Measurements from ENCODE around the gene NFKBIB.
A peak's percentile ranks its signal among the peaks of the same experiment; 100 is the strongest.
"Not testable (repeated sequence)": the region's sequence is repeated elsewhere in the genome, so short reads cannot be mapped to it uniquely, and the experiment has no call there.

NFKBIB gene

DNA sequence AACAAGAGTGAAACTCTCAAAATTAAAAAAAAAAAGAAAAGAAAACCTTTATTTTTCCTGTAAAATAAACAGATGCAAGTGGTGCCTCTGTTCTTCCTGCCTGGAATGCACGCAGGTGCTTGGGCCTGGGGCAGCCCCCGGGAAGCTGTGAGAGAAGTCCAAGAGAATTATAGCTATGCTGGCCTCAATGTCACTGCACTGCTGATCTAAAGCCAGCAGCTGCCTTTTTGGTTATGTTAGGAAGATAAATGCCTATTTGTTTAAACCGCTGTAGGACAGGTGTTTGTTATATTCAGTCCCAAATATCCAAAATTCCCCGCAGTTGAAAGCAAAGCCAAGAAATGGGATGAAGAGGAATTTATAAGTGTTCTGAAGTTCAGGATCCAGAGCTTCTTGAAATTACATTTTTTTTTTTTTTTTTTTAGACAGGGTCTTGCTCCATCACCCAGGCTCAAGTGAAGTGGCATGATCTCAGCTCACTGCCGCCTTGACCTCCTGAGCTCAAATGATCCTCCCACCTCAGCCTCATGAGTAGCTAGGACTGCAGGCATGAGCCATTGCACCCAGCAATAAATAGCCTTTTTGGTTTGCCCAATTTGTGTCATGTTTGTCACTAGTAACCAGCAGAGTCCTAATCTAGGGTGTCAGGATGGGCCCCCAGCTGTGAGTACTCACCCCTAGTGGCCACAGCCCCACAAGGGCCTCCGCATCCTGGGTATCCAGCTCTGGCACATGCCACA lies 23.9 kb upstream of the NFKBIB start:
- no peak for DNase-seq (ENCODE audit: low spot score)

DNA sequence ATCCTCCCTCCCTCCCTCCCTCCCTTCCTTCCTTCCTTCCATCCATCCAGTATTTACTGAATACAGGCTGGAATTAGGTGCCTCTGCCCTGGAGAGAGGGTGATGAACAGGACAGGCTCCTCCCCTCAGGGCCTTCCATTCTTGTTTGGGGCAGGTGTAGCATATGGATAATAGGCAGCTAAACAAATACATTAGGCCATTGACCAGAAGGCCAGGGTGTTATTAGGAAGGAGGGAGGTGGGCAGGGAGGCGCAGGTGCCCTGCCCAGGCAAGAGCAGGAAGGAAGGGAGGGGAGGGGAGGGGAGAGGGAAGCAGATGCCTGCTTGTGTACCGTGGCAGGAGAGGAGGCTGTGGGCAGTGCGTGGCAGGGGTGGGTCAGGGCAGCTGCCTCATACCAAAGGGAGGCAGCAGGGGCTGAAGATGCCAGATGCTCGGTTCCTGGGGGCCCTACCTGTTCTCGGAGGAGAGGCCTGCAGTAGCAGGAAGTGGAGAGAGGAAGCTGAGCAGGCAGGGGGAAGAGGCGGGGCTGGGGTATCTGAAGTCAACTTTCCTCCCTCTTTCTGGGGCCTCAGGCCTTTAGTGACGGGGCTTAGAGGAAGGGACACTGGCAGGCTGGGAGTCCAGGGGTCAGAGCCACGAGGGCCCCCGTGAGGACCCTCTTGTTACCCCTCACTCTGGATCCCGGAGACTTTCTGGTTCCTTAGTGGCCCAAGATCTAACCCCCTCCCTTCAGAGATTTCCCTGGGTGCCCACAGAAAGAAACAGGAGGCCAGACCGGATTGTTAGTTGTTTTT lies 21.8 kb upstream of the NFKBIB start, which contains the start of gene RINL:
Gene RINL (minus strand): TSS at position 495 of the 794 bp plus-strand sequence. CDS start 1,533 bp downstream, outside the sequence.
- no peak for DNase-seq (ENCODE audit: low spot score)

GRCh38 chr19:38878575-38879399 lies 21.0 kb upstream of the NFKBIB start:
- DNase-seq (ENCODE audit: low spot score) = no peak

DNA sequence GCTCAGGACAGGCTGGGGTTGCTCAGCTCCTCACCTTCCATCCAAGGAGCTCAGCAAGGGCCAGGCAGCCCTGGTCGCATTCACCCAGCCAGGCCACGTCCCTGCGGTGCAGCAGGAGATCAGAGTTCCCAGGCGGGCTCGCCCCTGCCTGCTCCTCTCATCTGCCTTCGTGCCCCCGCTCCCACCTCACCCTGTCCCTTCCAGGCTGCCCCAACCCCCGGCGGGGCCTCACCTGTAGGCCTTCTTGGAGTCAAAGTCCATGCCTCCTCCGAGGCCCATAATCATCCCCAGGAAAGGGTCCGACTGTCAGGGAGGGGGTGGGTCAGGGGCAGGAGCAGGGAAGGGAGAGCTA lies 20.4 kb upstream of the NFKBIB start:
- DNase-seq (ENCODE audit: low spot score) = no peak

DNA sequence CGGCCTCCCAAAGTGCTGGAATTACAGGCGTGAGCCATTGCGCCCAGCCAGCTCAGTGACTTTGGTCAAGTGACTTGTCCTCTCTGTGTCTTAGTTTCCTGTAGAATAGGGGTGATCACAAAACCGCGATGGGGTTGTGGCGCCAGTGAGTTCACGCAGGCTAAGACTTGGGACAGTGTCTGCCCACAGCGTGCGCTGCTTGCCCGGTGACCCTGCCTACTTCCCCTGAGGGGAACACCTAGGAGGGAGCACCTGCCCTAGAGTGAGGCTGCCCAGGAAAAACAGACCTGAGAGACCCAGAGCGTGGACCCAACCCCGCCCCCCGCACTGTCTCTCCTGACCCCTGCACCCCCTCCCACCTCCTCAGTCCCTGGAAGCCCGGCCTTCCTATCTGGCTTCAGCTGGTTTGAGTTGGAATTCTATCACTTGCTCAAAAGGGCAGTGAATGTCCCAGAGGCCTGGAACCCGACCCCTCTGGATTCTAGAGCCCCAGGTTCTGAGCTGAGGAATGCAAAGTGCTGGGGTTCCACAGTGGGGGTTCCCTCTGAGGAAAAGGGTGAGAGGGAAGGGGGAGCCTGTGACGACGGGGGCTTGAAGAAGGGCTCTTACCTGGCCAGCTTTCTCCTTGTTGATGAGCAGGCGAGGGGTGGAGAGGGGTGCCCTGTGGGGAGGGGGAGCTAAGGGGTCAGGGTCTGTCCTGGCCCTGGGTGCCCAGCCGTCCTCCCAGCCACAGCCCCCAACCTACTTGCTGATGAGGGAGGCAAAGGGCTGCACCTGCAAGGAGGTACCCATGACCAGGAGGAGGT lies 19.5 kb upstream of the NFKBIB start:
- no peak for DNase-seq (ENCODE audit: low spot score)

DNA sequence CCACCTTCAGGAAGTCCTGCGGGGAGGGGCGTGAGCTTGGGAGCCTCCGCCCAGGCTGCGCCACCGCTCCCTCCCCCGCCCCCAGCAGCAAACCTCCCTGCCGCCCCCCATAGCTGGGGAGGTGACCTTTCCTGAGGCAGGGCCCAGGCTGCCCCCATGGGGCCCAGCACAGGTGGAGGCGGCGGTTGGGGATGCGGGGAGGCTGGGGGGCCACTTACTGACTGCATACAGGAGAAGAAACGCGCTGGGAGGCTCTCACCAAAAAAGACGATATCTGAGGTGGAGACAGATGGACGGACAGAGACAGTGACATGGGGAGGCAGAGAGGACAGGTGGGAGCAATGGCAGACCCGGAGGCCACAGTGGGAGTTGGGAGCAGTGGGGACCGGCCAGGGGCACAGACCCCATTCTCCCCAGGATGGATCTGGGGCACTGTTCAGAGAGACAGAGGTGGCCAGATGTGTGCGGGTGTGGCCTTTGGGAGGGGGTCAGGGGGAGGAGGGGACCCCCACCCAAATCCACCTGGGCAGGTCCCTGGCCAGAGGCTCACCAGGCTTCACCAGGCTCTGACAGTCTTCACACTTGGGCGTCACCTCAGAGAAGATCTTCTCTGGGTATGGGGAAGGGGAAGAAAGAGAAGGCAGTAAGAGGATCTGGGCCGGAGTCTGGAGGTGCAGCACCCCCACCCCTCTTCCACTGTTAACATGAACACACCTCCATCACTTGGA lies 18.7 kb upstream of the NFKBIB start:
- no peak for DNase-seq (ENCODE audit: low spot score)

DNA sequence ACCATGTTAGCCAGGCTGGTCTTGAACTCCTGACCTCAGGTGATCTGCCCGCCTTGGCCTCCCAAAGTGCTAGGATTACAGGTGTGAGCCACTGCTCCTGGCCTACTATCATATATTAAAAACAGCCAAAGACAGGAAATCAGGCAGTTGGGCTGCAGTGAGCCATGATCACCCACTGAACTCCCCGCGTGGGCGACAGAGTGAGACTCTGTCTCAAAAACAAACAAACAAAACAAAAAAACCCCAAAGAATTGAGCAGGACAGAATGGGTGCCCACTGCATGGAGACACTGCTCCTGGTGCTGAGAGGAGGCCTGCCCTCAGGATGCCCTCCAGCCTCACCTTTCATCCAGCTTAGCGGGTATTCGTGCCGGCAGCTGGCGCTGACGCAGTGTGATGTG lies 16.5 kb upstream of the NFKBIB start:
- DNase-seq (ENCODE audit: low spot score) = no peak

DNA sequence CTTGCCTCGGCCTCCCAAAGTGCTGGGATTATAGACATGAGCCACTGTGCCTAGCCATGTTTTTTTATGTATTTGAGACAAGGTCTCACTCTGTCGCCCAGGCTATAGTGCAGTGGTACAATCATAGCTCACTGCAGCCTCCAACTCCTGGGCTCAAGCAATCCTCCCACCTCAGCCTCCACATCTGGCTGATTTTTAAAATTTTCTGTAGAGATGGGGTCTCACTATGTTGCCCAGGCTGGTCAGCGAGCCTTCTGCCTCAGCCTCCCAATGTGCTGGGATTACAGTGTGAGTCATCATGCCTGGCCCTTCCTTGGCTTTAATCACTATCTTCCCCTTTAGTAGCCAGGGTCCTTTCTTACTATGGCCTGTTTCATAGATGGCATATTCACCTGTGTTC lies 15.1 kb upstream of the NFKBIB start:
- not testable (repeated sequence) for DNase-seq (ENCODE audit: low spot score)

DNA sequence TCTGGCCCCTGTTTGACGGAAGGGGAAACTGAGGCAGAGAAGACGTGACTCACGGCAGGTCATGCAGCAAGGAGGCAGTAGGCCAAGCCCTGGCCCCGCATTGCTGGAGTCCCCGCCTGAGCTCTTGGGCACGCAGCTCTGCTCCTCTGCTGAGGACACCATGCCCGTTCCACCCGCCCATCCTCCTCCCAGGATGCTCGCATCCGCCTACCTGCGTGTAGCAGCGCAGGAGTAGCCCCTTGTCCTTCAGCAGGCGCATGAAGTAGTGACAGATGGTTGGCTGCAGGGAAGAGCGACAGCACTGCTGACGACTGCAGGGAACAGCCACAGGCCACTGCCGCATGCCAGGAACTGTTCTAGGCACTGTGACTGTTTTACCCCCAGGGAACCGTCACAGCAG lies 10.9 kb upstream of the NFKBIB start:
- no peak for DNase-seq (ENCODE audit: low spot score)

DNA sequence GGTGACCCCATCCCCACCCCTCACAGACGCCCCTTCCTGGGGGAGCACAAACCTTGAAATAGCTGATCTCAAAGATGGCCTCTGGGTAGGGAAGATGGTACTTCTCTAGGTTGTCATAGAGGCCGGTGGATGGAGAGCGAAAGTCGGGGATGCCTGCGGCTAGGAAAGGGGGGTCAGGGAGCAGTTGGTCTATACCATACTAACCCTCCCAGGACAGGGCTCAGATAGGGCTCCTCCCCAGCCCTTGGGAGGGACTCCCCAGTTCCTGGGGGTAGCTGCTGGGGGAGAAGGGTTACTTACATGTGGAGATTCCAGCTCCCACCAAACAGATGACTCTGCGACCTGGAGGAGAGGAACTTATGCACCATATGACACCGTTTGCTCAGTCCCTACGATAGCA lies 10.0 kb upstream of the NFKBIB start:
- no peak for DNase-seq (ENCODE audit: low spot score)

- DNase-seq (ENCODE audit: low spot score) = no peak
These were observed 9.1 kb upstream of the NFKBIB start for GRCh38 chr19:38890686-38891085.

DNA sequence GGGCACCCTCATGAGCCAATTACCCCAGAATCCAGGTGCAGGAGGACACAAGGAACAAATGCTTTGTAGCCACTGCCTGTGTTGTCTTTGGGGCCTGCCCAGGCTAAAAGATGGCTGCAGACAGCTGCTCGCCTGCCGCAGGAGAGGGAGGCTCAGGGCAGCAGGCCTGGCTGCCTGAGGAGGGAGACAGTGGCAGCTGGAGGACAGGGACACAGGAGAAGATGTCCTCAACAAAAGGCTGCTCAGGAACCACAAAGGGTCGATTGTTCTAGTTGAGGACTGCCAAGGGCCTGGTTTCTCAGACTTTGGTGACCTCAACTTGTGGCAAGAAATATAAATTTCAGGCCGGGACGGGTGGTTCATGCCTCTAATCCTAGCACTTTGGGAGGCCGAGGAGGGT lies 8.0 kb upstream of the NFKBIB start:
- DNase-seq (ENCODE audit: low spot score) = no peak

GRCh38 chr19:38892841-38893240 lies 6.9 kb upstream of the NFKBIB start:
- DNase-seq (ENCODE audit: low spot score) = no peak

DNA sequence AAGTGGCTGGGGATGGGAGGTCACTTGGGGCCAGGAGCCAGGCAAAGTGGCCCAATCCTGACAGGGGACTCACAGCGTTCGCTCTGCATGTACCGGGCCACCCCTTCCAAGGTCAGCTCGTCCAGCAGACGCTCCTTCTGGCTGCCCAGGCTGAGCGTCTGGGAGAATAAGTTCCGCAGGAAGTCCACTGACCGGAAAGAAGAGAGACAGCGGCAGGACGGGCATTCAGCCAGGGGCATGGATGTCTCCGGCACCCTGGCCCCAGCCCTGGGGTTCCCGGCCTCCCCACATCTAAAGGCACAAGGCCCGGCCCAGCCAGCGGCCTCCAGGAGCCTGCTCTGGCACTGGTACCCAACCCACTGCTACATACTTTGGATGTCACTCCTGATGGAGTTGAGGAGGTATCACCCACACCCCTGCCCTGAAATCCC lies 6.4 kb upstream of the NFKBIB start:
- no peak for DNase-seq (ENCODE audit: low spot score)

DNA sequence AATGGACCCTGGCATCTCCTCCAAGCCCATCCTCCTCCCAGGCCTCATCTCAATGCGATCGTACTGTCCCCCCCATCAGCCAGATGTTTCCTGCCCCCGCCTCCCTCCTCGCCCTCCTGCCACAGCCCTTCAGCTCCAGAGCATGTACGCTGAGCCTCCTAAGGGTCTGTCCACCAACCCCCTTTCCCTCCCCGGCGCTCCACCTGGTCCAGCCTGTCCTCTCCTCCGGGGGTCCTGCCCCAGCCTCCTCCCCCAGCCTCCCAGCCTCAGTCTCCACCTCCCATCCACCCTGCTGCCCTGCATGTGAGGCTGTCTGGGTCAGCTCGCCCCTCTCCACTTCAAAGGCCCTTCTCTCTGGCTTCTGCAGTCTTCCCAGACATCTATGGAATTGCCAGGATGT lies 4.8 kb upstream of the NFKBIB start:
- DNase-seq (ENCODE audit: low spot score) = no peak

- peak; percentile 40 for DNase-seq (ENCODE audit: low spot score)
These were observed 852 bp upstream of the NFKBIB start for GRCh38 chr19:38898788-38899446.

DNA sequence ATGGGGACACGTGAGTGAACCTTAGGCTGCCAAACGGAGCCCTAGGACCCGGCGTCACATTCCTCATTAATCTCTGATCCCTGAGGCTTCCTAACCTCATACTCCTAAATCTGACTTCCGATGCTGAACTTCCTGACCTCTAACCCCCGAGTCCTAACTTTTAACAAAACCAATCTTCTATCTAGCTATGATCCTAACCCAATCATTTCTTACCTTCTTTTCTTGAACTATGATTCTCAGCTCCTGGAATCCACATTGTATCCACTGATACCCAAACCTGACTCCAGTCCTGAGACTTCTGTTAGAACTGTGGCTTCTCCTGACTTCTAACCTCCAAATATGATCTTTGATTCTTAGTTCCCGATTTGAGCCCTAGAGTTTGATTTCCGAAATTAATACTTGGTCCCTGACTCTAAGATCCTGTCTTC lies 447 bp downstream of the NFKBIB start:
- DNase-seq (ENCODE audit: low spot score) = no peak

- no peak for DNase-seq (ENCODE audit: low spot score)
These were observed 998 bp downstream of the NFKBIB start for GRCh38 chr19:38900743-38901190.

- no peak for DNase-seq (ENCODE audit: low spot score)
These were observed 1.9 kb downstream of the NFKBIB start for GRCh38 chr19:38901683-38902082.

All from GM03348 (cell line).